Ovary (tissue), 3 donors: ENCODE results near the gene LARP6.

Experiments used
- POLR2A ChIP-seq: fragments of 450-650 bp; IDR thresholded peaks from one replicate; pipeline ENCODE4 v1.6.1; 2017; ENCODE audit warnings: antibody characterized with exemption, mild to moderate bottlenecking, moderate library complexity
- TF ChIP-seq, protein P1 (sequence below), 3 donors: fragments of 450-650 bp in 2 of 3; fragments of 200-600 bp in 1 of 3; IDR thresholded peaks; one replicate each; pipeline versions ENCODE4 v1.5.1 to v1.8.0; 2016 to 2022; ENCODE audit warnings: antibody characterized with exemption in 3 of 3, mild to moderate bottlenecking in 1 of 3
- donor health status: DM: no; HTN: no; CAD: no.

DNA sequence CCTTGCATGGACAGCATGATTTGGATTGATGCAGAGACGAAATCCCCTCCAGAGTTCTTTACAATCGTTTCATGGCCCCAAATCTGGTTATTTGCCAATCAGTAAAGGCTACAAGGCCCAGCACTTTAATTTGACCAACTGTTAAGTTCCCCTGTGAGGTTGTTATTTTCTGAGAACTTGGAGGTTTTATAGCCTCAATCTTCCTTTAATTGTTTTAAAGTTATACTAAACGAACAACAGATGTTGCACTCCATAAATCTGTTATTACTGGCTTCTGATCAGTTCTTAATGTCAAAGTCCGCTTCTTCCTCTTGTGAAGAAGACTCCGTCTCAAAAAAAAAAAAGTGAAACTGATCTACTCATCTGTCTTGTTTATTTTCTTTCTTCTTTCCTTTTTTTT, 30.8 kb downstream of the LARP6 start:
- TF ChIP-seq, protein P1, sequence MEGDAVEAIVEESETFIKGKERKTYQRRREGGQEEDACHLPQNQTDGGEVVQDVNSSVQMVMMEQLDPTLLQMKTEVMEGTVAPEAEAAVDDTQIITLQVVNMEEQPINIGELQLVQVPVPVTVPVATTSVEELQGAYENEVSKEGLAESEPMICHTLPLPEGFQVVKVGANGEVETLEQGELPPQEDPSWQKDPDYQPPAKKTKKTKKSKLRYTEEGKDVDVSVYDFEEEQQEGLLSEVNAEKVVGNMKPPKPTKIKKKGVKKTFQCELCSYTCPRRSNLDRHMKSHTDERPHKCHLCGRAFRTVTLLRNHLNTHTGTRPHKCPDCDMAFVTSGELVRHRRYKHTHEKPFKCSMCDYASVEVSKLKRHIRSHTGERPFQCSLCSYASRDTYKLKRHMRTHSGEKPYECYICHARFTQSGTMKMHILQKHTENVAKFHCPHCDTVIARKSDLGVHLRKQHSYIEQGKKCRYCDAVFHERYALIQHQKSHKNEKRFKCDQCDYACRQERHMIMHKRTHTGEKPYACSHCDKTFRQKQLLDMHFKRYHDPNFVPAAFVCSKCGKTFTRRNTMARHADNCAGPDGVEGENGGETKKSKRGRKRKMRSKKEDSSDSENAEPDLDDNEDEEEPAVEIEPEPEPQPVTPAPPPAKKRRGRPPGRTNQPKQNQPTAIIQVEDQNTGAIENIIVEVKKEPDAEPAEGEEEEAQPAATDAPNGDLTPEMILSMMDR (IDR thresholded peaks at IDR 0.05) = no peak
- no peak for TF ChIP-seq POLR2A
